Stomach (tissue), 4 donors: Measurements from ENCODE around the gene STRN4.

Experiments used
- EP300 ChIP-seq: sonication (generic); formaldehyde crosslinking; IDR thresholded peaks from one replicate; pipeline ENCODE4 v1.6.1; 2017; ENCODE audit warnings: antibody characterized with exemption
- POLR2A ChIP-seq, 4 donors: fragments of 450-650 bp; IDR thresholded peaks; one replicate each; pipeline ENCODE4 v1.6.1; 2016; ENCODE audit warnings: antibody characterized with exemption in 4 of 4, control low read depth in 2 of 4, mild to moderate bottlenecking in 1 of 4, moderate library complexity in 1 of 4
- TF ChIP-seq, protein P1 (sequence below), 7 experiments: fragments of 450-650 bp in 4 of 7; fragments of 200-600 bp in 3 of 7; sonication (generic) in 3 of 7; IDR thresholded peaks; one replicate each; pipeline ENCODE4 v1.5.1; 2016 to 2019; ENCODE audit warnings: antibody characterized with exemption in 7 of 7, control low read depth in 2 of 7, mild to moderate bottlenecking in 1 of 7

DNA sequence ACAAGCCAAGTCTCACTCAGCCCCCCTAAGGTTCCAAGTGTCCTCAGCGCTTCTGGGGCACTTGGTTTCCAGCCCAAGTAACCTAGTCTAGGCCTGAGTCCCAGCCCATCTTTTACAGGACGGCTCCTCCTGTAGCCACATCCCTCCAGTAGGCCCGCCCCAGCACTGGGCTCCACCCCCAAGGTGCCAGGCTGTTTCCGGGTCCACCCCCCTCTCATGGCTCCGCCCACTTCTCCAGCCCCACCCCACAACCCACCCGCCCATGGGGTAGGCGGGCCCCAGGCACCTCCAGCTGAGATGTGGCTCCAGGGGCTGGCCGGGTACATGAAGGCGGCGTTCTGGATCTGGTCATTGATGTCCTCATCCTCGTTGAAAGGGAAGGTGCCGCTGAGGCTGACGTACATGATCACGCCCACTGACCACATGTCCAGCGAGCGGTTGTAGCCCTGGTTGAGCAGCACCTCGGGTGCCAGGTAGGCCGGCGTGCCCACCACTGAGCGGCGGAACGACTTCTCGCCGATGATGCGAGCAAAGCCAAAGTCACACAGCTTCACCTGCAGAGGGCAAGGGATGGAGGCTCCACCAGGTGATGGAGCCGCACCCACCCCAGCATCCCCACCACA, 68.0 kb downstream of the STRN4 start:
- TF ChIP-seq POLR2A (IDR thresholded peaks at IDR 0.05) = no peak
- TF ChIP-seq, protein P1, sequence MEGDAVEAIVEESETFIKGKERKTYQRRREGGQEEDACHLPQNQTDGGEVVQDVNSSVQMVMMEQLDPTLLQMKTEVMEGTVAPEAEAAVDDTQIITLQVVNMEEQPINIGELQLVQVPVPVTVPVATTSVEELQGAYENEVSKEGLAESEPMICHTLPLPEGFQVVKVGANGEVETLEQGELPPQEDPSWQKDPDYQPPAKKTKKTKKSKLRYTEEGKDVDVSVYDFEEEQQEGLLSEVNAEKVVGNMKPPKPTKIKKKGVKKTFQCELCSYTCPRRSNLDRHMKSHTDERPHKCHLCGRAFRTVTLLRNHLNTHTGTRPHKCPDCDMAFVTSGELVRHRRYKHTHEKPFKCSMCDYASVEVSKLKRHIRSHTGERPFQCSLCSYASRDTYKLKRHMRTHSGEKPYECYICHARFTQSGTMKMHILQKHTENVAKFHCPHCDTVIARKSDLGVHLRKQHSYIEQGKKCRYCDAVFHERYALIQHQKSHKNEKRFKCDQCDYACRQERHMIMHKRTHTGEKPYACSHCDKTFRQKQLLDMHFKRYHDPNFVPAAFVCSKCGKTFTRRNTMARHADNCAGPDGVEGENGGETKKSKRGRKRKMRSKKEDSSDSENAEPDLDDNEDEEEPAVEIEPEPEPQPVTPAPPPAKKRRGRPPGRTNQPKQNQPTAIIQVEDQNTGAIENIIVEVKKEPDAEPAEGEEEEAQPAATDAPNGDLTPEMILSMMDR (IDR thresholded peaks at IDR 0.05) = no peak
- TF ChIP-seq EP300 = no peak
